ENCODE results near the gene FUNDC2.

FUNDC2 gene

DNA sequence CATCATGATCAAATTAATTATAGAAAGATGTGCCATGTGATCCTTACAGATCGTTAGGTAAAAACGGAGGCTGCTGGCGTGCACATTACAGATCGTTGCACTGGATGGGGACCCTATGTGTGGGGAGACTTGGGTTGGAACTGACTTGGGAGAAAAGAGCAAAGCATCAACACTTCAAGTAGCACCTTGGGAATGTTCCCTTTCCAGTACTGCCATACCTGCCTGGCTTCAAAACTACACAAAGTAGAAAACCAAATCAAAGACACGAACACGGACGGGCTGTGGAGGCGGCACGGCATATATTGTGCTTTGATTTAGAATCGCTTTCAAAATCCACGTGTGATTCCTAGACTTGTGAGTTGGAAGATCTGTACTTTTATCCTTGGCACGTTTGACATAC, 43.4 kb downstream of the FUNDC2 start:
- Histone ChIP-seq H3K36me3 (ENCODE audit: control insufficient read depth, insufficient read depth, low read length) (peaks cover 19% of the 10 kb centered on the region), H3K27me3 (ENCODE audit: control insufficient read depth, insufficient read depth, low read length) (no peaks in the 10 kb centered on the region), H3K27ac (ENCODE audit: low read depth, low read length) (peak overlapping the region; percentile 80), H3K9me3 (ENCODE audit: control insufficient read depth, insufficient read depth, low read length) (peaks cover 35% of the 10 kb centered on the region), H3K4me3 (ENCODE audit: low read depth, low read length) (peak overlapping the region; percentile 81), H3K4me1 (ENCODE audit: control insufficient read depth, insufficient read depth, low read length) (no peaks in the 10 kb centered on the region), H3K9ac (ENCODE audit: low read depth, low read length) (peak overlapping the region; percentile 78; the same call in 1 of the 2 replicates)

DNA sequence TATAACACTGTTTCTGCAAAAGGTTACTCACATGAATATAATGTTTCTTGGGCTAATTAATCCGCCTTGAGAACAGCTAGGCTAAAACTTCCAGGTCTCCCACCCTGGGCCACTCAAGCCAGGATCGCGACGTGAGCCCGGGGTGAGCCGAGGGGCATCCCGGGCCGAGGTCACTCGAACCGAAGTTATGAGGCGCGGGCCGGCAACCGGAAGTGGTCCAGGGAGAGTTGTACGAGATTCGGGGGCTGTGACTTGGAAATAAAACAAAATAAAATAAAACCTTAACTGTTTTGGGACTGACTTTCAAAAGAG, 44.0 kb downstream of the FUNDC2 start:
- H3K9ac ChIP-seq (ENCODE audit: low read depth, low read length) = peak overlapping the region; percentile 78; the same call in 1 of the 2 replicates
- peaks cover 24% of the 10 kb centered on the region for H3K36me3 ChIP-seq (ENCODE audit: control insufficient read depth, insufficient read depth, low read length)
- H3K27me3 ChIP-seq (ENCODE audit: control insufficient read depth, insufficient read depth, low read length) = no peaks in the 10 kb centered on the region
- peaks cover 40% of the 10 kb centered on the region for H3K9me3 ChIP-seq (ENCODE audit: control insufficient read depth, insufficient read depth, low read length)
- H3K4me3 ChIP-seq (ENCODE audit: low read depth, low read length) = peak overlapping the region; percentile 81
- peak overlapping the region; percentile 80 for H3K27ac ChIP-seq (ENCODE audit: low read depth, low read length)
- H3K4me1 ChIP-seq (ENCODE audit: control insufficient read depth, insufficient read depth, low read length) = no peaks in the 10 kb centered on the region

DNA sequence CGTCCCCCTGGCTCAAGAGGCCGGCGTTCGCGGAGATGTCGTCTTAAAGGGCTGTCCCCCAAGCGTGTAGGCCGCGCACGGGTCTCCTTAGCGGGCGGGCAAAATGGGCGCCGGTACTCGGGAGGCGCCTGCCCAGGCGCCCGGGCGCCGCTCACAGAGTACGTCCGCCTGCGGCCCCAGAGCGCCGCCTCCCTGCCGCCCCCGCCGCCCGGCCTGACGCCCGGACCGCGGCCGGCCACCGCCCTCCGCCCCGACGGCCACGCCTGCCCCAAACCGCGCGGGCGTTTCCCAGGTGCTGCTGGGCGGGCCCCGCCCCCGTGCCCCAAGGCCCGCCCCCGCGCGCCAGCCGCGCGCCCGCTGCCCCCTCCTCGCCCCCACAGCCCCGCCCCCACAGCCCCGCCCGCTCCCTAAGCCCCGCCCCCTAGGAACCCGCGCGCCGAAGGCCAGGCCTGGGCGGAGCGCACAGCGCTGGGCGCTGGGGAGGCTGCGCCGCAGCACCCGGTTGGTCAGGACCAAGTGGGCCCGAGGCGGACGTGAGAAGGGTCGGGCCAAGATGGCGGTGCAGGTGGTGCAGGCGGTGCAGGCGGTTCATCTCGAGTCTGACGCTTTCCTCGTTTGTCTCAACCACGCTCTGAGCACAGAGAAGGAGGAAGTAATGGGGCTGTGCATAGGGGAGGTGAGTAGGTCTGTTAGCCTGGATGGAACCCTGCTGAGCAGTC, 44.5 kb downstream of the FUNDC2 start, which contains the start of the genes BRCC3, CMC4 and MTCP1:
TSS of gene BRCC3 (plus strand) at position 534 of the 719 bp plus-strand sequence. CDS start at position 554, 20 bp downstream.
TSS of gene CMC4 (minus strand) at position 162 of the 719 bp plus-strand sequence. CDS start 7,113 bp downstream, outside the sequence.
TSS of gene MTCP1 (minus strand) at position 162 of the 719 bp plus-strand sequence. CDS start 5,126 bp downstream, outside the sequence.
- Histone ChIP-seq H3K4me3 (ENCODE audit: low read depth, low read length) (peak within 1 kb of the TSS; percentile 96), H3K9ac (ENCODE audit: low read depth, low read length) (peak within 1 kb of the TSS; percentile 91), H3K36me3 (ENCODE audit: control insufficient read depth, insufficient read depth, low read length) (peaks cover 29% of the 10 kb centered on the region), H3K4me1 (ENCODE audit: control insufficient read depth, insufficient read depth, low read length) (no peaks in the 10 kb centered on the region), H3K27me3 (ENCODE audit: control insufficient read depth, insufficient read depth, low read length) (no peaks in the 10 kb centered on the region), H3K9me3 (ENCODE audit: control insufficient read depth, insufficient read depth, low read length) (peaks cover 45% of the 10 kb centered on the region), H3K27ac (ENCODE audit: low read depth, low read length) (peak within 1 kb of the TSS; percentile 80)

DNA sequence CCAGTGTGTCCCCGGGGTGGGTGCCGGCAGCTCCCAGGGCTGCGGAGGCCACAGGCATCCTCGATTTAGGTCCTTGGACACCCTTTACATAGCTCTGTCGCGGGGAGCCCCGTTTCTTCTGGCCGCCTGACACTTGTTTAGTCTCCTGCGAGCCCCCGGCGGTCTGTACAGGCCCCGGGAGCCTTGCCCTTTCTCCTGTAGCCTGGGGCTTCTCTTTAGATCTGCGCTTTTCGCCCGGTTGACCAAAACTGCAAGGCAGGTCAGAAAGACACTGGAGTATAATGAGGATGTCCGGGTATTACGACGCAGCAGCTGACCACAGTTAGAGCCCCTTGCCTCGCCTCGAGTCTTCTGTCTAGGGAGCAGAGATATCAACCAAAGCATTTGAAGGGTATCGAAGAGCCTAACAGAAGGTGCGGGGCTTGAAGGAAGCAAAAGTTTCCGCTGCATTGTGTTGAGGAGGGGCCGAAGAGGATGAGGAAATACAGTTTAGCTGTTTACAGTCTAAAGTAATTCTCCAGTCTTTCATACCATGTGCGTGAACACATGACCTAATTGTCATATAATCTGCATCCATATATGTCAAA, 45.1 kb downstream of the FUNDC2 start:
- Histone ChIP-seq H3K9me3 (ENCODE audit: control insufficient read depth, insufficient read depth, low read length) (peaks cover 44% of the 10 kb centered on the region), H3K4me3 (ENCODE audit: low read depth, low read length) (peak overlapping the region; percentile 96), H3K27ac (ENCODE audit: low read depth, low read length) (peak overlapping the region; percentile 78), H3K27me3 (ENCODE audit: control insufficient read depth, insufficient read depth, low read length) (no peaks in the 10 kb centered on the region), H3K4me1 (ENCODE audit: control insufficient read depth, insufficient read depth, low read length) (no peaks in the 10 kb centered on the region), H3K36me3 (ENCODE audit: control insufficient read depth, insufficient read depth, low read length) (peaks cover 32% of the 10 kb centered on the region), H3K9ac (ENCODE audit: low read depth, low read length) (peak overlapping the region; percentile 91)

DNA sequence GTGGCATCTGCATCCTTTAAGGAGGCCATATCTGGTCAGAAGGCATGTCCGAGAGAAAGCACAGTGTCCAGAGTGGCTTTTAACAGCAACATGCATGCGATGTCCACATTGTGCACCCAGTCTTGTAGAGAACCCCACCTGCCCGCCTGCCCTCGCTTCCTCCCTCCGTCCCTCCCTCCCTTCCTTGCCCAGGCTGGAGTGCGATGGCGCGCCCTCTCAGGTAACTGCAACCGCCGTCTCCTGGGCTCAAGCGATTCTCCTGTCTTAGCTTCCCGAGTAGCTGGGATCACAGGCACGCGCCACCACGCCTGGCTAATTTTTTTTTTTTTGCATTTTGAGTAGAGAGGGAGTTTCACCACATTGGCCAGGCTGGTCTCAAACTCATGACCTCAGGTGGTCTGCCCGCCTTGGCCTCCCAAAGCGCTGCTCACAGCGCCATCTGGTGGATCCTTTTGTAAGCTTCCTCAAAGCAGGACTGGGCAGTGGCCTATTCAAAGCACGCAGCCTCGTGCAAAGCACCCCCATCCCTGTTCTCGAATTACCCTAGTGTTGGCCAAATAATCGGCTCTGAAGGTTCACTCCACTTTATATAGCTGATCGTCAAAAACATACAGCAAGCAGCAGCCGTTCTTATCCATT, 59.7 kb downstream of the FUNDC2 start:
- Histone ChIP-seq H3K36me3 (ENCODE audit: control insufficient read depth, insufficient read depth, low read length) (peaks cover 17% of the 10 kb centered on the region; the same call in 1 of the 2 replicates), H3K4me1 (ENCODE audit: control insufficient read depth, insufficient read depth, low read length) (no peaks in the 10 kb centered on the region), H3K27me3 (ENCODE audit: control insufficient read depth, insufficient read depth, low read length) (no peaks in the 10 kb centered on the region), H3K9ac (ENCODE audit: low read depth, low read length) (no peak overlapping the region), H3K9me3 (ENCODE audit: control insufficient read depth, insufficient read depth, low read length) (peaks cover 57% of the 10 kb centered on the region), H3K4me3 (ENCODE audit: low read depth, low read length) (no peak overlapping the region), H3K27ac (ENCODE audit: low read depth, low read length) (no peak overlapping the region)

DNA sequence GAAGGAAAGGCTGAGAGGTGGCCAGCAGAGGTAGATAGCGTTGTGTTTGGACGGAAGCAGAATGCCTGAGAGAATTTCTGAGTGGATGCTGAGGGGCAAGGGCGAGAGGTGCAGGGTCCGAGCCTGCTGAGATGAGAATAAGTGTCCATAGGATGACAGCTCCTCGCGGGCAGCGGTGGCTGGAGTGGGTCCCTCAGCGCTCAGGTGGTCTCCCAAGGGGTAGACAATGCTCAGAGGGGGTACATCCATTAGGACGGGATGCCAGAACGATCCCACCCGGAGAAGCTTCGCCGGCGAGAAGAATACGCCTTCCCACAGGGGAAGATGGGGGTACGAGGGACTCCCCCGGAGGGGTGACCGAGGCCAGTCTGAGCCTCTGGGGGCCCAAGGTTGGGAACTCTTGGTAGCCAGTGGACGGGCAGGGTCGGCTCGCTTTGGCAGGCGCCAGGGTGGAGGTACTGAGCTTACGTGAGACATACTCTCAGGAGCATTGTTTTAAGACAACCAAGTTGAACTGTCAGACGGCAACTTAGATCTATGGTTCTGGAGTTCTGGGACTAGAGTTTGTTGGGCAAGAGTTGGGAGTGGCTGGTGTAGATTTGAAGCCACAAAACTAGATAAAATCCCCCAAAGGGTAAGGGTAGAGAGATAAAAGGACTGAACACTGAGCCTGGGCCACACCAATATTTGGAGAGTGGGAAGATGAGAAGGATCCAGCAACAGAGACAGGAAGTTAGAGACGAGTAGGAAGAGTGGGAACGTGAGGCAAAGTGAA, 60.5 kb downstream of the FUNDC2 start:
- Histone ChIP-seq H3K9me3 (ENCODE audit: control insufficient read depth, insufficient read depth, low read length) (peaks cover 58% of the 10 kb centered on the region), H3K27ac (ENCODE audit: low read depth, low read length) (no peak overlapping the region), H3K36me3 (ENCODE audit: control insufficient read depth, insufficient read depth, low read length) (peaks cover 22% of the 10 kb centered on the region; the same call in 1 of the 2 replicates), H3K9ac (ENCODE audit: low read depth, low read length) (no peak overlapping the region), H3K27me3 (ENCODE audit: control insufficient read depth, insufficient read depth, low read length) (no peaks in the 10 kb centered on the region), H3K4me3 (ENCODE audit: low read depth, low read length) (no peak overlapping the region), H3K4me1 (ENCODE audit: control insufficient read depth, insufficient read depth, low read length) (no peaks in the 10 kb centered on the region)

DNA sequence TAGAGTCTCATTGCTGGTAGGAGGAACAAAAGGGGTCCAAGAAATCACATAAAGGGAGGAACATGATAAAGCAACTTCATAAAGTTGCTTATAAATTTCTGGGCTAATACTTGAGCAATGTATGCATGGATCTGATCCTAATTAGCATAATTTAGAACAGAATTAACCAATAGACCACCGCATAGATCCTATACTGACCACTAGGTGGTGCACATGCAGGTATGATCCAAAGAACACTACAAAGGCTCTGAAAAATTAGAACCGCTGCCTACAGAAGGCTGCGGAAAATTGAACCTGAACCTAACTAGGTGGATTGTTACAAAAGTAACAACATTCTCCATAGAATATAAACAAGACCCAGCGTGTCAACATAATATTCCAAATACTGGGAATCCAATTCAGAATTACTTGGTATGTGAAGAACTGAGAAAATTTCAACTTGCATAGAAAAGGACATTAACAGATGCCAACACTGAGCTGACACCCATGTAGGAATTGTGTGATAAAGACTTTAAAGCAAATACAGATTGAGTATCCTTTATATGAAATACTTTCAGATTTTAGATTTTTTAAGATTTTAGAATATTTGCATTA, 67.9 kb downstream of the FUNDC2 start:
- Histone ChIP-seq H3K4me3 (ENCODE audit: low read depth, low read length) (no peak overlapping the region), H3K9ac (ENCODE audit: low read depth, low read length) (no peak overlapping the region), H3K27me3 (ENCODE audit: control insufficient read depth, insufficient read depth, low read length) (no peaks in the 10 kb centered on the region), H3K27ac (ENCODE audit: low read depth, low read length) (no peak overlapping the region), H3K36me3 (ENCODE audit: control insufficient read depth, insufficient read depth, low read length) (peaks cover 24% of the 10 kb centered on the region), H3K4me1 (ENCODE audit: control insufficient read depth, insufficient read depth, low read length) (no peaks in the 10 kb centered on the region), H3K9me3 (ENCODE audit: control insufficient read depth, insufficient read depth, low read length) (peaks cover 47% of the 10 kb centered on the region)

DNA sequence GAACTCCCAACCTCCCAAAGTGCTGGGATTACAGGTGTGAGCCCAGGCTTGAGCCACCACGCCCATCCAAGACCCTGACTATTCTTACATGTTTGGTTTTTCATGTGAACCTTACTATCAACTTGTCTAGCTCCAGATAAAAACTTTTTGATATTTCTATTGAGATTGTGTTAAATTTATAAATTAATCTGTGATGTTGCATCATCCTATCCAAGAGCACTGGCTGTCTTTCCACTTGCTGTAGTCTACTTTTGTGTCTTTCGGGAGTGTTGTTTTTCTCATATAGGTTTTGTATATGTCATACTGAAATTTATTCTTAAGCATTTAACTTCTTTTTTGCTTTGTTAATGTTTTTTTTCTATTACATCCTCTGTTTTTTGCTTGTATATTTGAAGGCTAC, 79.3 kb downstream of the FUNDC2 start:
- Histone ChIP-seq H3K4me1 (ENCODE audit: control insufficient read depth, insufficient read depth, low read length) (no peaks in the 10 kb centered on the region), H3K9ac (ENCODE audit: low read depth, low read length) (no peak overlapping the region), H3K36me3 (ENCODE audit: control insufficient read depth, insufficient read depth, low read length) (peaks cover 3% of the 10 kb centered on the region; the same call in 1 of the 2 replicates), H3K27me3 (ENCODE audit: control insufficient read depth, insufficient read depth, low read length) (no peaks in the 10 kb centered on the region), H3K27ac (ENCODE audit: low read depth, low read length) (no peak overlapping the region), H3K9me3 (ENCODE audit: control insufficient read depth, insufficient read depth, low read length) (peaks cover 35% of the 10 kb centered on the region), H3K4me3 (ENCODE audit: low read depth, low read length) (no peak overlapping the region)

DNA sequence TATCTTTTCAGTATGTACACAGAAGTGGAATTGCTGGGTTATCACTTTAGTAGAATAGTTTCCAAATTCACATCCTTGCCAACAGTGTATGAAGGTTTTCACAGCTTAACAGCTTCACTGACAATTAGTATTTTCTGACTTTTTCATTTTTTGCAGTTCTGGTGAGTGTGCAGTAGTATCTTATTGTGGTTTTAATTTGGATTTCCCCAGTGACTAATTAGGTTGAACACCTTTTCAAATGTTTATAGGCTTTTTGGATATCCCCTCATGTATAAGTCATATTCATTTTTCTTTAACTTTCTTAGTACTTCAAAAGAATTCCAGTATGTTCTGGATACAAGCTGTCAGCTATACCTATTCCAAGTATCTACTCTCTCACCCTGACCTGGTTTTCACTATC, 81.8 kb downstream of the FUNDC2 start:
- peaks cover 7% of the 10 kb centered on the region; the same call in 1 of the 2 replicates for H3K36me3 ChIP-seq (ENCODE audit: control insufficient read depth, insufficient read depth, low read length)
- H3K4me3 ChIP-seq (ENCODE audit: low read depth, low read length) = no peak overlapping the region

More for the DNA sequence above, 81.8 kb downstream of the FUNDC2 start:
- Histone ChIP-seq H3K27ac (ENCODE audit: low read depth, low read length) (no peak overlapping the region), H3K9ac (ENCODE audit: low read depth, low read length) (no peak overlapping the region), H3K4me1 (ENCODE audit: control insufficient read depth, insufficient read depth, low read length) (no peaks in the 10 kb centered on the region), H3K27me3 (ENCODE audit: control insufficient read depth, insufficient read depth, low read length) (no peaks in the 10 kb centered on the region), H3K9me3 (ENCODE audit: control insufficient read depth, insufficient read depth, low read length) (peaks cover 51% of the 10 kb centered on the region)
